ENCODE results near the gene SVEP1.
A peak's percentile ranks its signal among the peaks of the same experiment; 100 is the strongest.
"Not testable (repeated sequence)": the region's sequence is repeated elsewhere in the genome, so short reads cannot be mapped to it uniquely, and the experiment has no call there.

The SVEP1 gene

DNA sequence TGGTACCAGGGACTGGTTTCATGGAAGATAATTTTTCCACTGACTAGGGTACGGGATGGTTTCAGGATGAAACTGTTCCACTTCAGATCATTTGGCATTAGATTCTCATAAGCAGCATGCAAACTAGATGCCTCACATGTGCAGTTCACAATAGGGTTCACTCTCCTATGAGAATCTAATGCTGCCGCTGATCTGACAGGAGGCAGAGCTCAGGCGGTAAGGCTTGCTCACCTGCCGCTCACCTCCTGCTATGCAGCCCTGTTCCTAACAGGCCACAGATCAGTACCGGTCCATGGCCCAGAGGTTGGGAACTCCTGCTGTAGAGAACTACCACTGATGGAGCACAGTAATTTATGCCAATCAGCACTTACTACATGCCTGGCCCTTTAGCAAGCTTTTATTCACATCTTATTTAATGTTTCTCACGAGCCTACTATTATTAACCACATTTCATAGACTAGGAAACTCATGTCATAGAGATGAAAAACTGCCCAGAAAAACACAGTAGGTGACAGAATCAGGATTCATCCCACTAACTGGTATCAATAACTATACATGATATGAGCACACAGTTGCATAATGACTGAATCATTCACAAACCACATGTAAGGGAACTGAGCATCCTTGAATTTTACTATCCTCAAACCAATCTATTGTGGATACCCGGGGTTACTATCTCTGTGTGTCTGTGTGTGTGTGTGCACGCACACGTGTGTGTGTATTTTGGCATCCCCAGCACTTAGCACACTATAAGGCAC, 46.5 kb downstream of the SVEP1 start:
- TF ChIP-seq, protein P1, sequence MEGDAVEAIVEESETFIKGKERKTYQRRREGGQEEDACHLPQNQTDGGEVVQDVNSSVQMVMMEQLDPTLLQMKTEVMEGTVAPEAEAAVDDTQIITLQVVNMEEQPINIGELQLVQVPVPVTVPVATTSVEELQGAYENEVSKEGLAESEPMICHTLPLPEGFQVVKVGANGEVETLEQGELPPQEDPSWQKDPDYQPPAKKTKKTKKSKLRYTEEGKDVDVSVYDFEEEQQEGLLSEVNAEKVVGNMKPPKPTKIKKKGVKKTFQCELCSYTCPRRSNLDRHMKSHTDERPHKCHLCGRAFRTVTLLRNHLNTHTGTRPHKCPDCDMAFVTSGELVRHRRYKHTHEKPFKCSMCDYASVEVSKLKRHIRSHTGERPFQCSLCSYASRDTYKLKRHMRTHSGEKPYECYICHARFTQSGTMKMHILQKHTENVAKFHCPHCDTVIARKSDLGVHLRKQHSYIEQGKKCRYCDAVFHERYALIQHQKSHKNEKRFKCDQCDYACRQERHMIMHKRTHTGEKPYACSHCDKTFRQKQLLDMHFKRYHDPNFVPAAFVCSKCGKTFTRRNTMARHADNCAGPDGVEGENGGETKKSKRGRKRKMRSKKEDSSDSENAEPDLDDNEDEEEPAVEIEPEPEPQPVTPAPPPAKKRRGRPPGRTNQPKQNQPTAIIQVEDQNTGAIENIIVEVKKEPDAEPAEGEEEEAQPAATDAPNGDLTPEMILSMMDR (conservative IDR thresholded peaks at IDR 0.05; ENCODE audit: control insufficient read depth, insufficient read depth, low read depth, low read length), result no peak
- H3K4me3 ChIP-seq (ENCODE audit: control insufficient read depth, low read depth, low read length), result no peak overlapping the region
- peak; percentile 88 for DNase-seq (ENCODE audit: low read depth)

DNA sequence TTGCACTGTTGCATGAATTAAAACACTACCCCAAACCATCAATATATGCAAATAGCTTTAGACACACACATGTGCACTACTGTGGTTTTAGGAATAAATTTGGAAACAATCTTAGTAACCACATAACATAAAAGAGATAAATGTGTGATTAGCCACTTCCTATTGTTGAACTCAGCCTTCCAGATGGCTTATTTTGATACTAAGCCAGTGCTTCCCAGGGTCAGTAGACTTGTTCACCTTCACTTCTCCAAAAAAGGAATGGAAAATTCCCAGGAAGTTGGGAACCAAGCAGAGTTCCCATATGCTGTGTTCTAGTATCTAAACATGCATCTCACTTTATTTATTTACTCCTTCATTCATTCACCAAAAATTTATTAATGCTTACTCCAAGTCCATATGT, 47.8 kb downstream of the SVEP1 start:
- no peak overlapping the region for H3K4me3 ChIP-seq (ENCODE audit: control insufficient read depth, low read depth, low read length)
- DNase-seq (ENCODE audit: low read depth), result peak; percentile 87
- TF ChIP-seq, protein P1 (conservative IDR thresholded peaks at IDR 0.05; ENCODE audit: control insufficient read depth, insufficient read depth, low read depth, low read length), result no peak

DNA sequence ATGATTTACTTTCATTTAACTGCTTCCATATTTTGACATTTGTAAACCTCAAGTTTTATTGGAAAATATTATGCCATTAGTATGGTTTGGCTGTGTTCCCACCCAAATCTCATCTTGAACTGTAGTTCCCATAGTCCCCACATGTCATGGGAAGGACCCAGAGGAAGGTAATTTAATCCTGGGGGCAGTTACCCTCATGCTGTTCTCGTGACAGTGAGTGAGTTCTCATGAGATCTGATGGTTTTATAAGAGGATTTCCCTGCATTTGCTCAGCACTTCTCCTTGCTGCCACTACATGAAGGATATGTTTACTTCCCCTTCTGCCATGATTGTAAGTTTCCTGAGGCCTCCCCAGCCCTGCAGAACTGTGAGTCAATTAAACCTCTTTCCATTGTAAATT, 48.3 kb downstream of the SVEP1 start:
- H3K4me3 ChIP-seq (ENCODE audit: control insufficient read depth, low read depth, low read length); DNase-seq (ENCODE audit: low read depth): not testable (repeated sequence)

DNA sequence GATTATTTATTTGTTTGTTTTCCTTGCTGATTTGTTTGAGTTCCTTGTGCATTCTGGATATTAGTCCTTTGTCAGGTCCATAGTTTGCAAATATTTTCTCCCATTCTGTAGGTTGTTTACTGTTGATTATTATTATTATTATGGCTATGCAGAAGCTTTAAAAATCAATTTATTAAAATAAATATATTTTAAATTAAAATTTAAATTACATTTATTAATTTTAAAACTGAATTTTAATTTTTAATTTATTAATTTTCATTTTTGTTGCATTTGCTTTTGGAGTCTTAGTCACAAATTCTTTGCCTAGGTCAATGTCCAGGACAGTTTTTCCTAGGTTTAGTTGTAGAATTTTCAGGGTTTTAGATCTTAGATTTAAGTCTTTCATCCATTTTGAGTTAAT, 50.9 kb downstream of the SVEP1 start:
- TF ChIP-seq, protein P1 (conservative IDR thresholded peaks at IDR 0.05; ENCODE audit: control insufficient read depth, insufficient read depth, low read depth, low read length), result no peak
- no peak for DNase-seq (ENCODE audit: low read depth)
- H3K4me3 ChIP-seq (ENCODE audit: control insufficient read depth, low read depth, low read length), result no peak overlapping the region

DNA sequence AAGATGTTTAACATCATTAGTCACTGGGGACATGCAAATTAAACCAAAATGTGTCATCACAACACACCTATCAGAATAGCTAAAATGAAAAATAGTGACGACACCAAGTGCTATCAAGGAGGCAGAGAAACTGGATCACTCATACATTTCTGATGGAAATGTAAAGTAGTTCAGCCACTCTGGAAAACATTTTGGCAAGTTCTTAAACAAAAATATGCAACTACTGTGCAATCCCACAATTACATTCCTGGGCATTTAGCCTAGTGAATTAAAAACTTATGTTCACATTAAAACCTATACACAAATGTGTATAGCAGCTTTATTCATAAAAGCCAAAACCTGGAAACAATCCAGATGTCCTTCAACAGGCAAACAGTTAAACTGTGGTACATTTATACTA, 53.1 kb downstream of the SVEP1 start:
- H3K4me3 ChIP-seq (ENCODE audit: control insufficient read depth, low read depth, low read length), result no peak overlapping the region
- peak; percentile 93 for DNase-seq (ENCODE audit: low read depth)
- TF ChIP-seq, protein P1 (conservative IDR thresholded peaks at IDR 0.05; ENCODE audit: control insufficient read depth, insufficient read depth, low read depth, low read length), result no peak

DNA sequence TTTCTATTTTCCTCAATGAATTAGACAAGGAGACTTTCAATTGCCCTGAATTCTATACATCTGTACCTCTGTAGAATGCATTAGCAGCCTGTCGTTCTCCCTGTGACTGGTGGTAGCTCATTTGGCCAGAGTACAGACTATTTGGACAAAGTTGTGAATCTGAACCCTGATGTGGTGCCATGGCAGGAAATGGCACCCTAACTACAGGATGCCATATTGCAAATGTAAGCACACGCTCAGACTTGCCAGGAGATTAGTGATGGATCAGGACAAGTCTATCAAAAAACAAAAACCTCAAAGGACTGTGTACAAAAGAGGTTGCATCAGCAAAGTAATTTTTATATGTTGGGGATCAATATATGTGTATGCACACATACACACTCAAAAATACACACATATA, 58.3 kb downstream of the SVEP1 start:
- no peak for DNase-seq (ENCODE audit: low read depth)
- H3K4me3 ChIP-seq (ENCODE audit: control insufficient read depth, low read depth, low read length), result no peak overlapping the region
- TF ChIP-seq, protein P1 (conservative IDR thresholded peaks at IDR 0.05; ENCODE audit: control insufficient read depth, insufficient read depth, low read depth, low read length), result no peak

DNA sequence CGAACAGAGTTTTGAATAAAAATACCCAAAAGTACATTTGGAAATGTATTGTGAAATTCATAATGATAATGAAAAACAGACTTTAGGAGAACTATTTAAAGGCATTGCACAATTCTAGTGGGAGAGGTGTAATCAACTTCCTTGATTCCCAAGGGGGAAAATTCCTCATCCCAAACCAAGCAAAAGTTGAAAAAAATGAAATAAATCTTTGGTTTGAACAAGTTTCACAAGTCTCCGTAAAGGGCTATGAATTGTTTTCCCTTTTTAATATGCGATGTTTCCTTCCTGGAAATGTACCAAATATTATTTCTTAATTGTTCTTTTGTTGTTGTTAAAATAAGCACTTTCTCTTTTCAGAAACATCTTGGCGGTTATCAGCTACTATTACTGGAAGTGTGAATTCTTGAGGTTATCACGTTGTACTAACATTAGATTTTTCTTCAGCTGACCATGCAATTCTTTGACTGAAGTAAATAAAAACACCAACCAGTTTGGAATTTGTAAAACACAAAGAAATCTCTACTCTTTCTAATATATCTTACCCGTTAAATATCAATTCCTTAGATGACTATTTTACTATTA, 59.3 kb downstream of the SVEP1 start:
- H3K4me3 ChIP-seq (ENCODE audit: control insufficient read depth, low read depth, low read length), result no peak overlapping the region
- TF ChIP-seq, protein P1 (conservative IDR thresholded peaks at IDR 0.05; ENCODE audit: control insufficient read depth, insufficient read depth, low read depth, low read length), result no peak
- DNase-seq (ENCODE audit: low read depth), result peak; percentile 93

All from fibroblast of mammary gland (primary cell).